Bronchial epithelial cell (primary cell): ENCODE data around the gene EIF3J. TPM values are rescaled to one million over a fixed set of nuclear protein-coding genes. Genes with fewer than 3 reads are reported as not detected.

ENCODE experiments used
- DNase-seq: peaks from one replicate; pipeline ENCODE4 v3.0.0-alpha.2; 2010; ENCODE audit warnings: low read depth
- FAIRE-seq: peaks from 2 replicates; lab custom pipeline; 2011; peaks lifted over from hg19 to GRCh38; lab: Jason Lieb, UNC
- H3K27me3 ChIP-seq: 2 replicates; pipeline ENCODE4 v1.5.1; 2011; ENCODE audit warnings: low read length; ENCODE audit not compliant: control insufficient read depth, insufficient read depth
- H3K36me3 ChIP-seq: 2 replicates; pipeline ENCODE4 v1.5.1; 2011; ENCODE audit warnings: low read length; ENCODE audit not compliant: control insufficient read depth, insufficient read depth
- H3K4me3 ChIP-seq: 2 replicates; pipeline ENCODE4 v1.5.1; 2011; ENCODE audit warnings: mild to moderate bottlenecking, low read depth, low read length, control low read depth
- CTCF ChIP-seq: IDR thresholded peaks from 2 replicates; pipeline ENCODE4 v1.5.1; 2011; ENCODE audit warnings: mild to moderate bottlenecking, moderate library complexity, low read length, control low read depth, inconsistent platforms; ENCODE audit not compliant: insufficient read depth, severe bottlenecking
- total RNA-seq: library from RNA; depleted of rRNA; stranded (reverse); fragments of >200 nt; gene quantifications from 2 replicates; pipeline ENCODE4 v1.2.1, GENCODE V29; 2014

EIF3J gene
- total RNA-seq, 1 donor from 2014 or later, result 52.4 TPM

- Histone ChIP-seq H3K36me3 (peaks cover 7% of the 10 kb centered on the region), H3K27me3 (no peaks in the 10 kb centered on the region), H3K4me3 (no peak overlapping the region)
- TF ChIP-seq CTCF, result no peak
- FAIRE-seq, result no peak
- DNase-seq, result no peak
Measured at GRCh38 chr15:44598892-44599291, 61.9 kb downstream of the EIF3J start.

- Histone ChIP-seq H3K36me3 (peaks cover 12% of the 10 kb centered on the region), H3K27me3 (no peaks in the 10 kb centered on the region), H3K4me3 (no peak overlapping the region)
- FAIRE-seq (no peak), DNase-seq (no peak)
- no peak for TF ChIP-seq CTCF
Measured at GRCh38 chr15:44603126-44603525, 66.2 kb downstream of the EIF3J start.

GRCh38 chr15:44606740-44607139, 69.8 kb downstream of the EIF3J start:
- FAIRE-seq (no peak), DNase-seq (no peak)
- no peaks in the 10 kb centered on the region for H3K27me3 ChIP-seq
- H3K36me3 ChIP-seq, result peaks cover 10% of the 10 kb centered on the region
- H3K4me3 ChIP-seq, result no peak overlapping the region
- TF ChIP-seq CTCF, result no peak

Other genes starting within 250 kb of the EIF3J start
- gene GOLM2, start 248.4 kb upstream of the EIF3J start, total RNA-seq, result 46.5 and 47.7 TPM in 2 replicates
- 49.0 and 77.4 TPM in 2 replicates for gene CTDSPL2, start 109.5 kb upstream of the EIF3J start, total RNA-seq
- 49.8 and 65.5 TPM in 2 replicates for gene SPG11, start 126.5 kb downstream of the EIF3J start, total RNA-seq
- gene PATL2, start 174.2 kb downstream of the EIF3J start, total RNA-seq, result 0.13 TPM in 1 of 2 replicates, not detected in the other
- 681 and 808 TPM in 2 replicates for gene B2M, start 174.4 kb downstream of the EIF3J start, total RNA-seq
- 7.1 and 7.8 TPM in 2 replicates for gene TRIM69, start 199.4 kb downstream of the EIF3J start, total RNA-seq